ENCODE measurements around the gene C10orf90. TPM values are rescaled to one million over a fixed set of nuclear protein-coding genes. Genes with fewer than 3 reads are reported as not detected.

C10orf90 gene
- total and polyA plus RNA-seq, 4 donors: 0.05 to 0.25 TPM; not detected in 2

DNA sequence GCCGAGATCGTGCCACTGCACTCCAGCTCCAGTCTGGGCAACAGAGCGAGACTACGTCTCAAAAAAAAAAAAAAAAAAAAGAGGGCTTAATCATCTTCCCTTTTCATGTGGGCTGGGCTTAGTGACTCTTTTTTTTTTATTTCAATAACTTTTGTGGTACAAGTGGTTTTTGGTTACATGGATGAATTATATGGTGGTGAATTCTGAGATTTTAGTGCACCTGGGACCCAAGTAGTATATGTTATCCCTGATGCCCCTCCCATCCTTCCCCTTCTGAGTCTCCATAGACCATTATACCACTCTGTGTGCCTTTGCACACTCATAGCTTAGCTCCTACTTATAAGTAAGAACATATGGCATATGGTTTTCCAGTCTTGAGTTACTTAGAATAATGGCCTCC, 277.4 kb downstream of the C10orf90 start:
- no peak for TF ChIP-seq FOXA1 (IDR thresholded peaks at IDR 0.05)
- no peak for TF ChIP-seq SP1 (IDR thresholded peaks at IDR 0.05)
- TF ChIP-seq, protein P1, sequence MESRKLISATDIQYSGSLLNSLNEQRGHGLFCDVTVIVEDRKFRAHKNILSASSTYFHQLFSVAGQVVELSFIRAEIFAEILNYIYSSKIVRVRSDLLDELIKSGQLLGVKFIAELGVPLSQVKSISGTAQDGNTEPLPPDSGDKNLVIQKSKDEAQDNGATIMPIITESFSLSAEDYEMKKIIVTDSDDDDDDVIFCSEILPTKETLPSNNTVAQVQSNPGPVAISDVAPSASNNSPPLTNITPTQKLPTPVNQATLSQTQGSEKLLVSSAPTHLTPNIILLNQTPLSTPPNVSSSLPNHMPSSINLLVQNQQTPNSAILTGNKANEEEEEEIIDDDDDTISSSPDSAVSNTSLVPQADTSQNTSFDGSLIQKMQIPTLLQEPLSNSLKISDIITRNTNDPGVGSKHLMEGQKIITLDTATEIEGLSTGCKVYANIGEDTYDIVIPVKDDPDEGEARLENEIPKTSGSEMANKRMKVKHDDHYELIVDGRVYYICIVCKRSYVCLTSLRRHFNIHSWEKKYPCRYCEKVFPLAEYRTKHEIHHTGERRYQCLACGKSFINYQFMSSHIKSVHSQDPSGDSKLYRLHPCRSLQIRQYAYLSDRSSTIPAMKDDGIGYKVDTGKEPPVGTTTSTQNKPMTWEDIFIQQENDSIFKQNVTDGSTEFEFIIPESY (IDR thresholded peaks at IDR 0.05): no peak
- no peak for TF ChIP-seq FOXA2 (IDR thresholded peaks at IDR 0.05)
- TF ChIP-seq HNF4G (IDR thresholded peaks at IDR 0.05): no peak
- TF ChIP-seq, protein P2, sequence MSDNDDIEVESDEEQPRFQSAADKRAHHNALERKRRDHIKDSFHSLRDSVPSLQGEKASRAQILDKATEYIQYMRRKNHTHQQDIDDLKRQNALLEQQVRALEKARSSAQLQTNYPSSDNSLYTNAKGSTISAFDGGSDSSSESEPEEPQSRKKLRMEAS (IDR thresholded peaks at IDR 0.05): no peak
- no peak for TF ChIP-seq RAD21 (IDR thresholded peaks at IDR 0.05)
- TF ChIP-seq, protein P3, sequence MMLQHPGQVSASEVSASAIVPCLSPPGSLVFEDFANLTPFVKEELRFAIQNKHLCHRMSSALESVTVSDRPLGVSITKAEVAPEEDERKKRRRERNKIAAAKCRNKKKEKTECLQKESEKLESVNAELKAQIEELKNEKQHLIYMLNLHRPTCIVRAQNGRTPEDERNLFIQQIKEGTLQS (IDR thresholded peaks at IDR 0.05): no peak
- no peak for TF ChIP-seq EGR1 (IDR thresholded peaks at IDR 0.05; ENCODE audit: low read depth in 2 of 2)
- no peak for TF ChIP-seq TAF1 (conservative IDR thresholded peaks at IDR 0.05)
- TF ChIP-seq JUND (IDR thresholded peaks at IDR 0.05): no peak
- TF ChIP-seq, protein P4, sequence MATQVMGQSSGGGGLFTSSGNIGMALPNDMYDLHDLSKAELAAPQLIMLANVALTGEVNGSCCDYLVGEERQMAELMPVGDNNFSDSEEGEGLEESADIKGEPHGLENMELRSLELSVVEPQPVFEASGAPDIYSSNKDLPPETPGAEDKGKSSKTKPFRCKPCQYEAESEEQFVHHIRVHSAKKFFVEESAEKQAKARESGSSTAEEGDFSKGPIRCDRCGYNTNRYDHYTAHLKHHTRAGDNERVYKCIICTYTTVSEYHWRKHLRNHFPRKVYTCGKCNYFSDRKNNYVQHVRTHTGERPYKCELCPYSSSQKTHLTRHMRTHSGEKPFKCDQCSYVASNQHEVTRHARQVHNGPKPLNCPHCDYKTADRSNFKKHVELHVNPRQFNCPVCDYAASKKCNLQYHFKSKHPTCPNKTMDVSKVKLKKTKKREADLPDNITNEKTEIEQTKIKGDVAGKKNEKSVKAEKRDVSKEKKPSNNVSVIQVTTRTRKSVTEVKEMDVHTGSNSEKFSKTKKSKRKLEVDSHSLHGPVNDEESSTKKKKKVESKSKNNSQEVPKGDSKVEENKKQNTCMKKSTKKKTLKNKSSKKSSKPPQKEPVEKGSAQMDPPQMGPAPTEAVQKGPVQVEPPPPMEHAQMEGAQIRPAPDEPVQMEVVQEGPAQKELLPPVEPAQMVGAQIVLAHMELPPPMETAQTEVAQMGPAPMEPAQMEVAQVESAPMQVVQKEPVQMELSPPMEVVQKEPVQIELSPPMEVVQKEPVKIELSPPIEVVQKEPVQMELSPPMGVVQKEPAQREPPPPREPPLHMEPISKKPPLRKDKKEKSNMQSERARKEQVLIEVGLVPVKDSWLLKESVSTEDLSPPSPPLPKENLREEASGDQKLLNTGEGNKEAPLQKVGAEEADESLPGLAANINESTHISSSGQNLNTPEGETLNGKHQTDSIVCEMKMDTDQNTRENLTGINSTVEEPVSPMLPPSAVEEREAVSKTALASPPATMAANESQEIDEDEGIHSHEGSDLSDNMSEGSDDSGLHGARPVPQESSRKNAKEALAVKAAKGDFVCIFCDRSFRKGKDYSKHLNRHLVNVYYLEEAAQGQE (IDR thresholded peaks at IDR 0.05): no peak
- no peaks in the 10 kb centered on the region for H3K9me3 ChIP-seq (ENCODE audit: control insufficient read depth in 4 of 4, low read length in 3 of 4)
- no peak overlapping the region for H3K9ac ChIP-seq (ENCODE audit: low read depth in 1 of 2, low read length in 2 of 2)
- DNase-seq (ENCODE audit: low spot score): no peak
- H3K27ac ChIP-seq (ENCODE audit: low read depth in 1 of 2, low read length in 2 of 2): no peak overlapping the region
- 82% methylated on average over 4 of the region's 4 CpGs for WGBS
- no peak overlapping the region for H3K4me3 ChIP-seq (ENCODE audit: low read depth in 1 of 3, low read length in 3 of 3)
- H3K36me3 ChIP-seq (ENCODE audit: control insufficient read depth in 4 of 4, insufficient read depth in 3 of 4, low read depth in 1 of 4, low read length in 3 of 4): no peaks in the 10 kb centered on the region
- peaks cover 0 to 8% (median 4%) of the 10 kb centered on the region in 4 donors for H3K27me3 ChIP-seq (ENCODE audit: control insufficient read depth in 4 of 4, insufficient read depth in 4 of 4, low read length in 3 of 4)
- peaks cover 0 to 6% (median 3%) of the 10 kb centered on the region in 4 donors for H3K4me1 ChIP-seq (ENCODE audit: control insufficient read depth in 4 of 4, insufficient read depth in 4 of 4, low read length in 3 of 4)

DNA sequence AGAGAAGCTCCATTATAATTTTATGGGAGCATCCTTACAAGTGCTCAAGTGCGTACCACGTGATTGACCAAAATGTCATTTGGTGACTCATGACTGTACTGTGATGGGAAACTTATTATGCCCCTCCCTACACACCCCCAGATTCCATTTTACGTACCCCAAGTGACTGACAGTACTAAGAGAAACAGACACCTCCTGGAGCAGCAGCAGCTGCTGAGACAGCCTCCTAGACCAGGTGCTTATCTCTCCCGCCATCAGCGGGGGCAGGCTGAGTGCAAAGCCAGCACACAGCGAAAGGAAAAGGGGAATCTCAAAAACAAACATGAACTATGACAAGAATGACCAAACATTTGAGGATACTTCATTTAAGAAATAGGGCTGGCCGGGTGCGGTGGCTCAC, 278.0 kb downstream of the C10orf90 start:
- no peak overlapping the region for H3K9ac ChIP-seq (ENCODE audit: low read depth in 1 of 2, low read length in 2 of 2)
- no peak overlapping the region for H3K27ac ChIP-seq (ENCODE audit: low read depth in 1 of 2, low read length in 2 of 2)
- peaks cover 6 to 12% (median 9%) of the 10 kb centered on the region in 4 donors for H3K4me1 ChIP-seq (ENCODE audit: control insufficient read depth in 4 of 4, insufficient read depth in 4 of 4, low read length in 3 of 4)
- TF ChIP-seq HNF4A (conservative IDR thresholded peaks at IDR 0.05): no peak
- TF ChIP-seq HNF4G (IDR thresholded peaks at IDR 0.05): no peak
- TF ChIP-seq, protein P1 (IDR thresholded peaks at IDR 0.05): no peak
- TF ChIP-seq FOXA1 (IDR thresholded peaks at IDR 0.05): no peak
- TF ChIP-seq, protein P4 (IDR thresholded peaks at IDR 0.05): no peak
- TF ChIP-seq RAD21 (IDR thresholded peaks at IDR 0.05): no peak
- no peak for TF ChIP-seq NR2F2 (IDR thresholded peaks at IDR 0.05)
- no peak for TF ChIP-seq EGR1 (IDR thresholded peaks at IDR 0.05; ENCODE audit: low read depth in 2 of 2)
- no peak for TF ChIP-seq FOXA2 (IDR thresholded peaks at IDR 0.05)
- TF ChIP-seq, protein P3 (IDR thresholded peaks at IDR 0.05): no peak
- TF ChIP-seq, protein P2 (IDR thresholded peaks at IDR 0.05): no peak
- no peak for TF ChIP-seq TAF1 (conservative IDR thresholded peaks at IDR 0.05)
- TF ChIP-seq RXRA (IDR thresholded peaks at IDR 0.05): no peak
- TF ChIP-seq JUND (IDR thresholded peaks at IDR 0.05): no peak
- no peak for TF ChIP-seq YY1 (IDR thresholded peaks at IDR 0.05)
- 76% methylated on average over 8 of the region's 8 CpGs for WGBS
- no peaks in the 10 kb centered on the region for H3K9me3 ChIP-seq (ENCODE audit: control insufficient read depth in 4 of 4, low read length in 3 of 4)
- no peak for DNase-seq (ENCODE audit: low spot score)
- H3K27me3 ChIP-seq (ENCODE audit: control insufficient read depth in 4 of 4, insufficient read depth in 4 of 4, low read length in 3 of 4): peaks cover 0 to 8% (median 4%) of the 10 kb centered on the region in 4 donors
- no peaks in the 10 kb centered on the region for H3K36me3 ChIP-seq (ENCODE audit: control insufficient read depth in 4 of 4, insufficient read depth in 3 of 4, low read depth in 1 of 4, low read length in 3 of 4)
- H3K4me3 ChIP-seq (ENCODE audit: low read depth in 1 of 3, low read length in 3 of 3): no peak overlapping the region

Data from liver (tissue), 9 donors.